Sigmoid colon (tissue), 4 donors: Measurements from ENCODE around the gene RAD51.

Experiments used
- CTCF ChIP-seq, 4 experiments: fragments of 450-650 bp in 3 of 4; fragments of 200-600 bp in 1 of 4; IDR thresholded peaks; one replicate each; pipeline ENCODE4 v1.5.1; 2016 to 2019; ENCODE audit warnings: antibody characterized with exemption in 4 of 4, mild to moderate bottlenecking in 3 of 4, moderate library complexity in 2 of 4
- EP300 ChIP-seq, 4 donors: sonication (generic); formaldehyde crosslinking; IDR thresholded peaks; one replicate each; pipeline ENCODE4 v1.6.1; 2017; ENCODE audit warnings: antibody characterized with exemption in 4 of 4
- POLR2A ChIP-seq, 2 donors: fragments of 450-650 bp; IDR thresholded peaks; one replicate each; pipeline ENCODE4 v1.6.1; 2016; ENCODE audit warnings: antibody characterized with exemption in 2 of 2, mild to moderate bottlenecking in 2 of 2, moderate library complexity in 2 of 2
- POLR2AphosphoS5 ChIP-seq, 4 donors: sonication (generic); formaldehyde crosslinking; IDR thresholded peaks; one replicate each; pipeline ENCODE4 v1.6.1; 2017; ENCODE audit warnings: antibody characterized with exemption in 4 of 4

- TF ChIP-seq POLR2AphosphoS5 (IDR thresholded peaks at IDR 0.05) (no peak), POLR2A (IDR thresholded peaks at IDR 0.05) (no peak), CTCF (IDR thresholded peaks at IDR 0.05) (no peak), EP300 (IDR thresholded peaks at IDR 0.05) (no peak)
Measured at GRCh38 chr15:40697916-40698315, 2.9 kb downstream of the RAD51 start.
